ENCODE results near the gene TJP2.
"Not testable (repeated sequence)": the region's sequence is repeated elsewhere in the genome, so short reads cannot be mapped to it uniquely, and the experiment has no call there.

The TJP2 gene

GRCh38 chr9:69297300-69297980 is 123.4 kb downstream of the TJP2 start:
- no peak for DNase-seq

- no peak for DNase-seq
These were observed 125.2 kb downstream of the TJP2 start for GRCh38 chr9:69299315-69299714.

GRCh38 chr9:69299826-69300225 is 125.7 kb downstream of the TJP2 start:
- DNase-seq = no peak

DNA sequence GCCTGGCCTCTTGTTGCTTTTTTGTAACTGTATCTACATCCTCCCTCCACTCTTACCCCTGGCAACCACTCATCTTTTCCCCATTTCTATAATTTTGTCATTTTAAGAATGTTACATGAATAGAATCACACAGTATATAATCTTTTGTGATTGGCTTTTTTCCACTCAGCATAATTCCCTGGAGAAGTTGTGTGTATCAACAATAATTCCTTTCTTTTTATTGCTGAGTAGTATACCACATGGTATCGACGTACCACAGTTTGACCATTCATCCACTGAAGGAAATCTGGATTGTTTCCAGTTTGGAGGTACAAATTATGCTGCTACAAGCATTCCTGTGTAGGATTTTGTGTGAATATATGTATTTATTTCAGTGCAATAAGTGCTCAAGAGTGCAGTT is 129.3 kb downstream of the TJP2 start:
- DNase-seq = no peak

GRCh38 chr9:69306895-69307445 is 132.9 kb downstream of the TJP2 start:
- not testable (repeated sequence) for DNase-seq

- DNase-seq = no peak
These were observed 133.5 kb downstream of the TJP2 start for GRCh38 chr9:69307446-69308205.

DNA sequence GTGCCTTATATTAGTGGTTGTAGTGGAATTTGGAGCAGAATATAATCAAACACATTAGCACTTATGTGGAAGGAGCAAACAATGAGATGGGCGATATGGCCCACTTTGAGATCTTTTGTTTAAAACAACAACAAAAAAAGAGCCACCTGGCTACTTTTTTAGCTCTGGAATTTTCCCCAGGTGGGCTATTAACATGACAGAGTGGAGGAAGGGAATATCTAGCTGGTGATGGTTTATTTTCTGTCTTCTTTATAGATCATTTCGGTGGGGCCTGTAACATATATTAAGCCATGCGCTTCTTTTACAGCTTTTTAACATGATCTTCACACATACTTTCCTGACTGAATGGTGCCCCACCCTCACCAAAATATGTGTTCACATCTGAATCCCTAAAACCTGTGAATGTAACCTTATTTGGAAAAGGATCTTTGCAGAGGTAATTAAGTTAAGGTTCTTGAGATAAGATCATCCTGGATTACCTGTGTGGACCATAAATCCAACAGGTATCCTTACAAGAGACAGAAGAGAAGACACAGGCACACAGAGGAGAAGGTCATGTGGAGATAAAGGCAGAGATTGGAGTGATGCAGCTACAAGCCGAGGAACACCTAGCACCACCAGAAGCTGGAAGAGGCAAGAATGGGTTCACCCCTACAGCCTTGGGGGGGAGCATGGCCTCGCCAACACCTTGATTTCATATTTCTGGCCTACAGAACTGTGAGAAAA is 134.3 kb downstream of the TJP2 start:
- DNase-seq = no peak

- DNase-seq = no peak
These were observed 139.1 kb downstream of the TJP2 start for GRCh38 chr9:69313175-69313574.

DNA sequence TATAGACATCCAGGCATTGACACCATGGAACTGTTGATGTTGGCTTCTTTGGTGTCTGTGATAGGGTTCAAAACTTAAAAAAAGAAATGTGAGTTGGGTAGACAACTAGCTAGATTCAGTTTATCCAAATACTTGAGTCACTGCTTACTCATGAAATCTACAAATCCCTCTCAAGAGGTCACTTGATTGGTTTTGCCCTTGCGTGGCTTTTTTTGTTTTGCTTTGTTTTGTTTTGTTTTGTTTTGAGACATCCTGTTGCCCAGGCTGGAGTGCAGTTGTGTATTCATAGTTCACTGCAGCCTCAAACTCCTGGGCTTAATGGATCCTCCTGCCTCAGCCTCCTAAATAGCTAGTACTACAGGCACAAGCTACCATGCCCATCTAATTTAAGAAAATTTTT is 140.5 kb downstream of the TJP2 start:
- no peak for DNase-seq

DNA sequence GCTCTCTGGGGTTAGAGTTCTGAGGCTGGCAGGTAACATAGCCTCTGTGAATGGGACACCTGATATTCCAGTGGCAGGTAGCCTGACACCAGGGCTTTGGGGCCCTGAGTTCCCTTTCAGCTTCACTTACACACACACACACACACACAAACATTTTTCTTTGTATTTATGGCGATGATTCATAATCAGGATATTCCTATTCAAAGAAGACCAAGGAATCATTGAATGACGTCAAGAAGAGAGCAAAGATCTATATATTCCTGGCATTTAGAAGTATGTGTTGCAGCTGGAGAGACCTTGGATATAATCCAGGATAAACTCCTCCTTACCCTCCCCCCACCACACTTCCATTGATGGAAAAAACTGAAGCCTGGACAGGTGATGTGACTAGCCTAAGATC is 143.0 kb downstream of the TJP2 start:
- no peak for DNase-seq

DNA sequence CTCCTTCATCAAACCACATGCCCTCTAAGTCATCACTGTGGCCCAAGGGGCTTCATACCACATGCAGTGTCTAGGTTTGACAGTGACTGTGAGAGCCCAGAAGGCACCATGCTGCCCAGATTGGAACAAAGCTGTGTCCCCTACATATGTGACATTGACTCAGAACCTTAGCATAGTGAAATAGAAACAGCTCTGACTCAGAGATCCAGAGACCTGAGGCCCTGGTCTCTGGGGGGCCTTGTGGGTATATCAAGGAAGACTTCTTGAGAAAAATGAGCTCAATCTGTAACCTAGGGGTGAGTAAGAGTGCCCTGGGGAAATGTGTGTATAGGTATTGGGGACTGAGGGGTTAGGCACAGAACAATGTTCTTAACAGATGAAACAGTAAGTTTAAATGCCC is 143.8 kb downstream of the TJP2 start:
- DNase-seq = no peak

- DNase-seq = peak; percentile 17
These were observed 145.4 kb downstream of the TJP2 start for GRCh38 chr9:69319324-69320025.

- no peak for DNase-seq
These were observed 148.2 kb downstream of the TJP2 start for GRCh38 chr9:69322256-69322655.

DNA sequence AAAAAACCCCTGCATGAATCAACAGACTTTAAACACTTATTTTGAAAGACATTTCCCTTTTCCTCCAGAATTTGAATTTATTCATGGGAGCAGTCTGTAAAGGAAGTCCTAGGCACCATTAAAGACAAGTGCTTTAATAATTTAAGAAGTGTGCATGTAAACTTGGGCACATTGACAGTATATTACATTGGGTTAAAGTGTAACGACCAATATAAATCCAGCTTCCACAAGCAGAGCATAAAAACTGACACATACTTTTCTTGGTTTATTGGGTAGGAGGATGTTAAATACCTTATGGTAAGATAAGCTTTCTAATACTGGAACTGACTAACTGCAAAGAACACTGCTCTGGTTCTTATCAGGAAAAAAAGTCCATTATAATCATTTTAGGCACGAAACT is 149.8 kb downstream of the TJP2 start:
- no peak for DNase-seq

All from NCI-H510A treated with DMSO at 0.1 percent for 48 hours (cell line).